Left ventricle myocardium inferior (tissue), 1 donor: Measurements from ENCODE around the gene OR1D2. TPM values are rescaled to one million over a fixed set of nuclear protein-coding genes. Genes with fewer than 3 reads are reported as not detected.
"Not testable (repeated sequence)": the region's sequence is repeated elsewhere in the genome, so short reads cannot be mapped to it uniquely, and the experiment has no call there.

Experiments used
- DNase-seq: peaks from one replicate; pipeline ENCODE4 v3.0.0-alpha.2; 2020
- H3K27ac ChIP-seq: fragments of 200-600 bp; replicated peaks from 2 replicates; pipeline ENCODE4 v1.8.0; 2021
- H3K27me3 ChIP-seq: fragments of 200-600 bp; 2 replicates; pipeline ENCODE4 v1.8.0; 2021; ENCODE audit warnings: low read depth
- H3K36me3 ChIP-seq: fragments of 200-600 bp; 2 replicates; pipeline ENCODE4 v1.8.0; 2021
- H3K4me1 ChIP-seq: fragments of 200-600 bp; 2 replicates; pipeline ENCODE4 v1.8.0; 2021
- H3K4me3 ChIP-seq: fragments of 200-600 bp; 2 replicates; pipeline ENCODE4 v1.8.0; 2021; ENCODE audit warnings: mild to moderate bottlenecking, moderate library complexity
- H3K9me3 ChIP-seq: fragments of 200-600 bp; replicated peaks from 2 replicates; pipeline ENCODE4 v1.8.0; 2021
- CTCF ChIP-seq: fragments of 200-600 bp; IDR thresholded peaks from 2 replicates; pipeline ENCODE4 v1.8.0; 2021; ENCODE audit warnings: antibody characterized with exemption, mild to moderate bottlenecking, borderline replicate concordance
- intact Hi-C: fragments of 100-400 bp; cut with micrococcal nuclease; formaldehyde crosslinking; loops from one replicate; pipeline ENCODE4 v1.11.0; 2022
- long read RNA-seq: library from polyadenylated mRNA; unstranded; transcript quantifications from one replicate; pipeline ENCODE4 v2.0.0, GENCODE V29; 2021
- total RNA-seq: library from RNA; stranded (reverse); fragmentation: NEBNext Ultra II Directional; extraction: Animal tissue kit (Norgen Biotek cat#: 25700); gene quantifications from one replicate; pipeline ENCODE4 v1.2.1, GENCODE V29; 2021
- donor health status: DM: no; HTN: yes; CAD: no; lungs with severe emphysema.

Gene OR1D2, protein sequence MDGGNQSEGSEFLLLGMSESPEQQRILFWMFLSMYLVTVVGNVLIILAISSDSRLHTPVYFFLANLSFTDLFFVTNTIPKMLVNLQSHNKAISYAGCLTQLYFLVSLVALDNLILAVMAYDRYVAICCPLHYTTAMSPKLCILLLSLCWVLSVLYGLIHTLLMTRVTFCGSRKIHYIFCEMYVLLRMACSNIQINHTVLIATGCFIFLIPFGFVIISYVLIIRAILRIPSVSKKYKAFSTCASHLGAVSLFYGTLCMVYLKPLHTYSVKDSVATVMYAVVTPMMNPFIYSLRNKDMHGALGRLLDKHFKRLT
- not detected for total RNA-seq
- long read RNA-seq = 0 reads

DNA sequence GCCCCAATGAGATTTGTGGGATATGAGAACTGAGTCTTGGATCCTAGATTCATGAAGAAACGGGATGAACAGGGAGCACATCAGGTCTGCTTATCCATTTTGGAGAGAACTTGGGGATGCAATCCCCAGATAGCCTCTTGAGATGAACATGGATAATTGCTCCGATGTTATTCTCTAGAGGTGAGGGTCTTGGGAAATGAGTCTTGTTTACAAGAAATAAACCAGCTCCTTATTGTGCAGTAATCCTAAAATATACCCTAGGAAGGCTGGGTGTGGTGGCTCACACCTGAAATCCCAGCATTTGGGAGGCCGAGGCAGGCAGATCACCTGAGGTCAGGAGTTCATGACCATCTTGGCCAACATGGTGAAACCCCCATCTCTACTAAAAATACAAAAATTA lies at the start of gene OR1D2:
Gene OR1D2 (minus strand): TSS at position 101 of the 400 bp plus-strand sequence. CDS start 11,426 bp downstream, outside the sequence.
- peaks cover 39% of the 10 kb centered on the region for H3K9me3 ChIP-seq
- DNase-seq = no peak
- no peaks in the 10 kb centered on the region for H3K36me3 ChIP-seq
- no peaks in the 10 kb centered on the region for H3K4me1 ChIP-seq
- peaks cover 4% of the 10 kb centered on the region for H3K27me3 ChIP-seq
- no peak within 1 kb of the TSS for H3K27ac ChIP-seq
- intact Hi-C loops = no loop called here
- no peak for TF ChIP-seq CTCF
- H3K4me3 ChIP-seq = no peak within 1 kb of the TSS

- H3K36me3 ChIP-seq, H3K4me1 ChIP-seq, DNase-seq, H3K4me3 ChIP-seq, H3K27ac ChIP-seq, intact Hi-C loops: not testable (repeated sequence)
- Histone ChIP-seq H3K27me3 (peaks cover 11% of the 10 kb centered on the region), H3K9me3 (peaks cover 27% of the 10 kb centered on the region)
Observed at GRCh38 chr17:3137494-3137893, 33.3 kb upstream of the OR1D2 start.

GRCh38 chr17:3127451-3127850 lies 23.2 kb upstream of the OR1D2 start, which contains the start of gene OR1G1:
TSS of gene OR1G1 (minus strand) at chr17:3127551. CDS start at chr17:3127551, 0 bp downstream.
- DNase-seq = no peak
- H3K4me1 ChIP-seq = no peaks in the 10 kb centered on the region
- no peak within 1 kb of the TSS for H3K27ac ChIP-seq
- H3K9me3 ChIP-seq = no peaks in the 10 kb centered on the region
- H3K4me3 ChIP-seq = no peak within 1 kb of the TSS
- peaks cover 80% of the 10 kb centered on the region for H3K27me3 ChIP-seq
- H3K36me3 ChIP-seq = no peaks in the 10 kb centered on the region
- intact Hi-C loops = no loop called here
- no peak for TF ChIP-seq CTCF

DNA sequence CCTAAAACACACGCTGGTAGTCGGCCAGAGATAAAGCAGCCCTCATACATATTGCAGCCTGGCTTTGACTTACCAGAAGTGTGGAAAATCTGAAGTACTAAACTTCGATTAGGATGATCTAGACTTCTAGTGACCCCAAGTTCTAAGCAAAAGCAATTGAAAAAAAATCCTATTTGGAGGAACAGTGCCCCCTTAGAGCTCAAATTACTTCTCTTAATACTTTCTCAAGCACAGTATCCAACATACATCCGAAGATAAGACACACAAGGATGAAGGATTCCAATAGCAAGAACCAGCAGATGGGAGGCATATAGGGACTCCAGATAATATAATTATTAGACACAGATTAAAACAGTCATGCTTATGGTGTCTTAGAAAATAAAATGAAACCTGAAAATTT lies 30.4 kb downstream of the OR1D2 start:
- TF ChIP-seq CTCF = peak; percentile 46
- H3K4me3 ChIP-seq, H3K4me1 ChIP-seq, H3K27ac ChIP-seq, H3K27me3 ChIP-seq, DNase-seq, intact Hi-C loops, H3K36me3 ChIP-seq: not testable (repeated sequence)
- peaks cover 13% of the 10 kb centered on the region for H3K9me3 ChIP-seq

GRCh38 chr17:3065192-3065591 lies 39.0 kb downstream of the OR1D2 start:
- intact Hi-C loops, H3K27ac ChIP-seq, H3K4me1 ChIP-seq, H3K9me3 ChIP-seq, H3K4me3 ChIP-seq, H3K36me3 ChIP-seq, H3K27me3 ChIP-seq, DNase-seq: not testable (repeated sequence)

GRCh38 chr17:3063507-3063906 lies 40.7 kb downstream of the OR1D2 start, which contains the start of gene OR1D5:
TSS of gene OR1D5 (minus strand) at chr17:3063607. CDS start at chr17:3063607, 0 bp downstream.
- H3K36me3 ChIP-seq, DNase-seq, H3K4me1 ChIP-seq, H3K9me3 ChIP-seq, H3K27ac ChIP-seq, H3K27me3 ChIP-seq, intact Hi-C loops, H3K4me3 ChIP-seq: not testable (repeated sequence)

GRCh38 chr17:3062824-3063377 lies 41.3 kb downstream of the OR1D2 start:
- intact Hi-C loops, H3K4me1 ChIP-seq, H3K36me3 ChIP-seq, H3K27ac ChIP-seq, H3K9me3 ChIP-seq, H3K27me3 ChIP-seq, DNase-seq, H3K4me3 ChIP-seq: not testable (repeated sequence)

- DNase-seq, H3K27ac ChIP-seq, H3K9me3 ChIP-seq, H3K36me3 ChIP-seq, intact Hi-C loops, H3K27me3 ChIP-seq, H3K4me3 ChIP-seq, H3K4me1 ChIP-seq: not testable (repeated sequence)
Observed at GRCh38 chr17:3054868-3055267, 49.4 kb downstream of the OR1D2 start.
